Measurements from ENCODE around the gene CHRNG.

Gene CHRNG

DNA sequence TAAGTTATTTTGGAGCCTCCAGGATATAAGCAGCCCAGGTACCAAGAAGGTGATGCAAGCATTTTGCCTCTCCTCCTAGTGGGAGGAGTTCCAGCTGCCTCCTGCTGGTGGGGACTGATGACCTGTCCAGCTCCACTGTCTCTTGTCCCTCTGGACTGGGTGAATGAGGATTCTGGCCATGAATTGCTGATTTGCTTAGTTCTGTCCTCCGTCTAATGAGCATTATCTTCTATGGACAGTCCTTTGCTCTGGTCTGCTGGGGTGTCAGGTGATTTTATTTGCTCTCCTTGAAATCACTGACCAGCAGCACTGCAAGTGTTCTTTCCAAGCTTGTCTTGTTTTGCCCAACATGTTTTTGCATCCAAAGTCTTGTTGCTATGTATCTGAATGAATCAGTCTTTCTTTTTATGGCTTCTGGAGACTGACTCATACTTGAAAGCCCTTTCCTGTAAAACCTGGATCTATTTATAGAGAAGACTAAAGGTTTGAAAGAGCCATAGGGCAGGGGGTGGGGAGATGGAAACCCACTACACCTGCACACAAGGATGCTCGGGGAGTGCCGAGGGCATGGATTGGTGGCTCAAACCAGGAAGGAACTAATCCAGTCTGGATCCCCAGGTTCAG lies 53.4 kb downstream of the CHRNG start:
- Histone ChIP-seq H4K20me1 (ENCODE audit: insufficient read depth) (no peaks in the 10 kb centered on the region), H3K27ac (no peak overlapping the region), H3K27me3 (ENCODE audit: insufficient read depth, low read depth) (no peaks in the 10 kb centered on the region), H2AFZ (ENCODE audit: low read depth) (no peak overlapping the region), H3K36me3 (ENCODE audit: insufficient read depth) (no peaks in the 10 kb centered on the region), H3K4me1 (ENCODE audit: low read depth, poor library complexity, severe bottlenecking) (no peaks in the 10 kb centered on the region), H3K9ac (no peak overlapping the region), H3K4me3 (IDR thresholded peaks at IDR 0.05; ENCODE audit: insufficient read depth, low read depth, low read length) (no peak overlapping the region), H3K4me2 (no peak overlapping the region), H3K79me2 (ENCODE audit: insufficient read depth, low read depth) (no peaks in the 10 kb centered on the region)
- TF ChIP-seq CTCF (conservative IDR thresholded peaks at IDR 0.05; ENCODE audit: low read depth, low read length): no peak

GRCh38 chr2:232593982-232594381 lies 54.5 kb downstream of the CHRNG start:
- H3K27me3 ChIP-seq (ENCODE audit: insufficient read depth, low read depth): no peaks in the 10 kb centered on the region
- TF ChIP-seq CTCF (conservative IDR thresholded peaks at IDR 0.05; ENCODE audit: low read depth, low read length): no peak
- H3K36me3 ChIP-seq (ENCODE audit: insufficient read depth): no peaks in the 10 kb centered on the region
- H3K79me2 ChIP-seq (ENCODE audit: insufficient read depth, low read depth): no peaks in the 10 kb centered on the region
- no peaks in the 10 kb centered on the region for H3K4me1 ChIP-seq (ENCODE audit: low read depth, poor library complexity, severe bottlenecking)
- H3K9ac ChIP-seq: no peak overlapping the region
- H3K27ac ChIP-seq: no peak overlapping the region
- H2AFZ ChIP-seq (ENCODE audit: low read depth): no peak overlapping the region
- no peak overlapping the region for H3K4me2 ChIP-seq
- no peak overlapping the region for H3K4me3 ChIP-seq (IDR thresholded peaks at IDR 0.05; ENCODE audit: insufficient read depth, low read depth, low read length)
- H4K20me1 ChIP-seq (ENCODE audit: insufficient read depth): no peaks in the 10 kb centered on the region

Data from KMS-11 (cell line).